NCI-H1436 (cell line): ENCODE results near the gene DNHD1.
"Not testable (repeated sequence)": the region's sequence is repeated elsewhere in the genome, so short reads cannot be mapped to it uniquely, and the experiment has no call there.

Experiments used
- DNase-seq: peaks from one replicate; lab custom pipeline; 2025; lab: John Stamatoyannopoulos, UW

Gene DNHD1

GRCh38 chr11:6480299-6480914 lies 16.7 kb upstream of the DNHD1 start:
- no peak for DNase-seq

- peak; percentile 97 for DNase-seq
Observed at GRCh38 chr11:6481012-6481923, 15.8 kb upstream of the DNHD1 start, which contains the start of the genes ARFIP2 and TIMM10B. TSS of gene ARFIP2 (minus strand) at chr11:6481331. CDS start at chr11:6480421, 910 bp downstream. TSS of gene TIMM10B (plus strand) at chr11:6481501. CDS start at chr11:6481517, 16 bp downstream.

- no peak for DNase-seq
Observed at GRCh38 chr11:6481924-6482275, 15.2 kb upstream of the DNHD1 start.

GRCh38 chr11:6482441-6482840 lies 14.6 kb upstream of the DNHD1 start:
- no peak for DNase-seq

- no peak for DNase-seq
Observed at GRCh38 chr11:6483015-6483414, 14.1 kb upstream of the DNHD1 start.

- DNase-seq = no peak
Observed at GRCh38 chr11:6485661-6486060, 11.4 kb upstream of the DNHD1 start.

- DNase-seq = no peak
Observed at GRCh38 chr11:6486256-6486655, 10.8 kb upstream of the DNHD1 start.

GRCh38 chr11:6486938-6487337 lies 10.1 kb upstream of the DNHD1 start:
- DNase-seq = no peak

GRCh38 chr11:6488342-6488741 lies 8.7 kb upstream of the DNHD1 start:
- no peak for DNase-seq

- no peak for DNase-seq
Observed at GRCh38 chr11:6488821-6489220, 8.3 kb upstream of the DNHD1 start.

- no peak for DNase-seq
Observed at GRCh38 chr11:6489306-6489705, 7.8 kb upstream of the DNHD1 start.

- no peak for DNase-seq
Observed at GRCh38 chr11:6498121-6498520, 1.0 kb downstream of the DNHD1 start.

- no peak for DNase-seq
Observed at GRCh38 chr11:6498544-6498943, 1.5 kb downstream of the DNHD1 start.

GRCh38 chr11:6502382-6502781 lies 5.3 kb downstream of the DNHD1 start:
- no peak for DNase-seq

GRCh38 chr11:6504166-6504565 lies 7.1 kb downstream of the DNHD1 start:
- no peak for DNase-seq

- DNase-seq = peak; percentile 14
Observed at GRCh38 chr11:6505577-6506240, 8.6 kb downstream of the DNHD1 start.

GRCh38 chr11:6516865-6517264 lies 19.8 kb downstream of the DNHD1 start:
- DNase-seq = no peak

- DNase-seq = no peak
Observed at GRCh38 chr11:6520265-6520664, 23.2 kb downstream of the DNHD1 start.

- DNase-seq = not testable (repeated sequence)
Observed at GRCh38 chr11:6521946-6522345, 24.9 kb downstream of the DNHD1 start.

- DNase-seq = no peak
Observed at GRCh38 chr11:6523253-6523652, 26.2 kb downstream of the DNHD1 start.

GRCh38 chr11:6526411-6527135 lies 29.5 kb downstream of the DNHD1 start:
- DNase-seq = no peak

GRCh38 chr11:6529266-6529665 lies 32.2 kb downstream of the DNHD1 start:
- no peak for DNase-seq
